Mucosa of stomach (tissue), 1 donor: ENCODE data around the gene GLDN.

Experiments
- H3K27me3 ChIP-seq: one replicate; pipeline ENCODE4 v1.7.0; 2013; ENCODE audit warnings: mild to moderate bottlenecking, low read length; ENCODE audit not compliant: control insufficient read depth, insufficient read depth
- H3K36me3 ChIP-seq: one replicate; pipeline ENCODE4 v1.7.0; 2013; ENCODE audit warnings: low read length; ENCODE audit not compliant: control insufficient read depth, insufficient read depth
- H3K4me1 ChIP-seq: one replicate; pipeline ENCODE4 v1.7.0; 2013; ENCODE audit warnings: mild to moderate bottlenecking, low read length; ENCODE audit not compliant: control insufficient read depth, insufficient read depth
- H3K4me3 ChIP-seq: one replicate; pipeline ENCODE4 v1.7.0; 2013; ENCODE audit warnings: low read length
- H3K9ac ChIP-seq: one replicate; pipeline ENCODE4 v1.7.0; 2013; ENCODE audit warnings: mild to moderate bottlenecking, low read length, moderate library complexity
- H3K9me3 ChIP-seq: one replicate; pipeline ENCODE4 v1.7.0; 2013; ENCODE audit warnings: mild to moderate bottlenecking, low read length, moderate library complexity; ENCODE audit not compliant: control insufficient read depth
- donor health status: Pancreatic carcinoma.

The GLDN gene

GRCh38 chr15:51346136-51346535, 4.7 kb downstream of the GLDN start:
- Histone ChIP-seq H3K4me3 (no peak overlapping the region), H3K27me3 (peaks cover 6% of the 10 kb centered on the region), H3K9me3 (no peaks in the 10 kb centered on the region), H3K36me3 (no peaks in the 10 kb centered on the region), H3K9ac (no peak overlapping the region), H3K4me1 (peaks cover 18% of the 10 kb centered on the region)

- Histone ChIP-seq H3K9ac (no peak overlapping the region), H3K36me3 (no peaks in the 10 kb centered on the region), H3K4me3 (no peak overlapping the region), H3K27me3 (no peaks in the 10 kb centered on the region), H3K4me1 (peaks cover 22% of the 10 kb centered on the region), H3K9me3 (no peaks in the 10 kb centered on the region)
Observed at GRCh38 chr15:51348688-51349087, 7.2 kb downstream of the GLDN start.

GRCh38 chr15:51349156-51349844, 7.8 kb downstream of the GLDN start:
- no peak overlapping the region for H3K4me3 ChIP-seq
- peaks cover 22% of the 10 kb centered on the region for H3K4me1 ChIP-seq
- H3K27me3 ChIP-seq, result no peaks in the 10 kb centered on the region
- no peak overlapping the region for H3K9ac ChIP-seq
- no peaks in the 10 kb centered on the region for H3K9me3 ChIP-seq
- no peaks in the 10 kb centered on the region for H3K36me3 ChIP-seq

- Histone ChIP-seq H3K4me1 (peaks cover 22% of the 10 kb centered on the region), H3K9ac (no peak overlapping the region), H3K9me3 (no peaks in the 10 kb centered on the region), H3K27me3 (no peaks in the 10 kb centered on the region), H3K4me3 (no peak overlapping the region), H3K36me3 (no peaks in the 10 kb centered on the region)
Observed at GRCh38 chr15:51350723-51351122, 9.3 kb downstream of the GLDN start.

- Histone ChIP-seq H3K36me3 (no peaks in the 10 kb centered on the region), H3K27me3 (no peaks in the 10 kb centered on the region), H3K9ac (no peak overlapping the region), H3K4me1 (peaks cover 17% of the 10 kb centered on the region), H3K4me3 (no peak overlapping the region), H3K9me3 (no peaks in the 10 kb centered on the region)
Observed at GRCh38 chr15:51353976-51354375, 12.5 kb downstream of the GLDN start.

GRCh38 chr15:51355096-51355495, 13.6 kb downstream of the GLDN start:
- Histone ChIP-seq H3K9me3 (no peaks in the 10 kb centered on the region), H3K9ac (no peak overlapping the region), H3K27me3 (no peaks in the 10 kb centered on the region), H3K4me3 (no peak overlapping the region), H3K4me1 (peaks cover 13% of the 10 kb centered on the region), H3K36me3 (no peaks in the 10 kb centered on the region)

- H3K9me3 ChIP-seq, result no peaks in the 10 kb centered on the region
- no peak overlapping the region for H3K4me3 ChIP-seq
- H3K9ac ChIP-seq, result no peak overlapping the region
- no peaks in the 10 kb centered on the region for H3K27me3 ChIP-seq
- no peaks in the 10 kb centered on the region for H3K36me3 ChIP-seq
- H3K4me1 ChIP-seq, result peaks cover 13% of the 10 kb centered on the region
Observed at GRCh38 chr15:51356147-51356546, 14.7 kb downstream of the GLDN start.

- no peaks in the 10 kb centered on the region for H3K9me3 ChIP-seq
- H3K4me3 ChIP-seq, result no peak overlapping the region
- H3K4me1 ChIP-seq, result peaks cover 20% of the 10 kb centered on the region
- no peak overlapping the region for H3K9ac ChIP-seq
- no peaks in the 10 kb centered on the region for H3K36me3 ChIP-seq
- no peaks in the 10 kb centered on the region for H3K27me3 ChIP-seq
Observed at GRCh38 chr15:51356983-51357382, 15.5 kb downstream of the GLDN start.

GRCh38 chr15:51359981-51360380, 18.5 kb downstream of the GLDN start:
- Histone ChIP-seq H3K4me1 (peaks cover 13% of the 10 kb centered on the region), H3K36me3 (no peaks in the 10 kb centered on the region), H3K27me3 (no peaks in the 10 kb centered on the region), H3K9ac (no peak overlapping the region), H3K9me3 (no peaks in the 10 kb centered on the region), H3K4me3 (no peak overlapping the region)

GRCh38 chr15:51363383-51363782, 21.9 kb downstream of the GLDN start:
- Histone ChIP-seq H3K36me3 (no peaks in the 10 kb centered on the region), H3K27me3 (no peaks in the 10 kb centered on the region), H3K4me1 (peaks cover 30% of the 10 kb centered on the region), H3K9me3 (no peaks in the 10 kb centered on the region), H3K9ac (no peak overlapping the region), H3K4me3 (no peak overlapping the region)

- H3K9me3 ChIP-seq, result no peaks in the 10 kb centered on the region
Observed at GRCh38 chr15:51365417-51365816, 24.0 kb downstream of the GLDN start.

GRCh38 chr15:51366071-51366470, 24.6 kb downstream of the GLDN start:
- Histone ChIP-seq H3K9ac (no peak overlapping the region), H3K4me1 (peaks cover 40% of the 10 kb centered on the region)

More at GRCh38 chr15:51365417-51365816, 24.0 kb downstream of the GLDN start:
- no peak overlapping the region for H3K4me3 ChIP-seq
- peaks cover 40% of the 10 kb centered on the region for H3K4me1 ChIP-seq
- no peaks in the 10 kb centered on the region for H3K27me3 ChIP-seq
- H3K36me3 ChIP-seq, result no peaks in the 10 kb centered on the region
- no peak overlapping the region for H3K9ac ChIP-seq

GRCh38 chr15:51366920-51367319, 25.5 kb downstream of the GLDN start:
- H3K4me3 ChIP-seq, result no peak overlapping the region
- no peaks in the 10 kb centered on the region for H3K27me3 ChIP-seq
- peaks cover 34% of the 10 kb centered on the region for H3K4me1 ChIP-seq
- no peaks in the 10 kb centered on the region for H3K9me3 ChIP-seq
- H3K36me3 ChIP-seq, result no peaks in the 10 kb centered on the region
- no peak overlapping the region for H3K9ac ChIP-seq

More at GRCh38 chr15:51366071-51366470, 24.6 kb downstream of the GLDN start:
- Histone ChIP-seq H3K27me3 (no peaks in the 10 kb centered on the region), H3K36me3 (no peaks in the 10 kb centered on the region), H3K9me3 (no peaks in the 10 kb centered on the region), H3K4me3 (no peak overlapping the region)
